H1 (cell line): ENCODE results near the gene FOXI1. TPM values are rescaled to one million over a fixed set of nuclear protein-coding genes. Genes with fewer than 3 reads are reported as not detected.

Source experiments
- CTCF ChIA-PET: fragments of 300-600 bp; sonication (Branson Sonifier 250); formaldehyde crosslinking; loops from one replicate; lab custom pipeline; 2021; ENCODE audit not compliant: partially characterized antibody; lab: Charles Lee
- POLR2A ChIA-PET: fragments of 300-600 bp; sonication (Branson Sonifier 250); formaldehyde crosslinking; loops from one replicate; lab custom pipeline; 2021; ENCODE audit warnings: inconsistent platforms; ENCODE audit not compliant: partially characterized antibody; lab: Charles Lee
- DNase-seq, 2 experiments: peaks; one replicate each; pipeline versions ENCODE4 v3.0.0 to v3.0.0-alpha.2; 2010 to 2022; ENCODE audit warnings: low spot score in 2 of 2, low read depth in 1 of 2, mixed read lengths in 1 of 2
- FAIRE-seq: peaks from 2 replicates; lab custom pipeline; 2011; peaks lifted over from hg19 to GRCh38; lab: Jason Lieb, UNC
- H2AFZ ChIP-seq: 2 replicates; pipeline ENCODE4 v1.8.1; 2012; ENCODE audit warnings: low read length, inconsistent platforms
- H2AK5ac ChIP-seq: 2 replicates; pipeline ENCODE4 v1.6.1; 2013; ENCODE audit warnings: low read depth, low read length
- H2BK120ac ChIP-seq: replicated peaks from 2 replicates; pipeline ENCODE3; 2013; ENCODE audit warnings: low read depth, low read length, inconsistent platforms
- H2BK12ac ChIP-seq: 2 replicates; pipeline ENCODE4 v1.6.1; 2013; ENCODE audit warnings: low read depth, low read length
- H2BK15ac ChIP-seq: 2 replicates; pipeline ENCODE4 v1.6.1; 2013; ENCODE audit warnings: low read length
- H2BK20ac ChIP-seq: 2 replicates; pipeline ENCODE4 v1.6.1; 2013; ENCODE audit warnings: low read length
- H2BK5ac ChIP-seq: 2 replicates; pipeline ENCODE4 v1.6.1; 2013; ENCODE audit warnings: low read depth, low read length
- H3K14ac ChIP-seq: 2 replicates; pipeline ENCODE4 v1.6.1; 2013; ENCODE audit warnings: inconsistent platforms; ENCODE audit not compliant: insufficient read length
- H3K18ac ChIP-seq: 2 replicates; pipeline ENCODE4 v1.6.1; 2013; ENCODE audit warnings: low read length; ENCODE audit errors: extremely low read depth
- H3K23ac ChIP-seq: 2 replicates; pipeline ENCODE4 v1.6.1; 2013; ENCODE audit warnings: inconsistent platforms; ENCODE audit not compliant: insufficient read length
- H3K23me2 ChIP-seq: 2 replicates; pipeline ENCODE4 v1.6.1; 2013; ENCODE audit warnings: low read depth, low read length
- H3K27ac ChIP-seq: 2 replicates; pipeline ENCODE4 v1.6.1; 2011; ENCODE audit warnings: low read depth, low read length, inconsistent platforms
- H3K27me3 ChIP-seq, 4 experiments: replicated peaks in 1 of 4; 1 replicate in 1 of 4; 2 replicates in 3 of 4; pipeline versions ENCODE4 v1.6.1 to v1.8.1; 2011 to 2013; ENCODE audit warnings: low read length in 3 of 4, mild to moderate bottlenecking in 3 of 4, inconsistent platforms in 2 of 4, mixed read lengths in 2 of 4, moderate library complexity in 1 of 4; ENCODE audit not compliant: control insufficient read depth in 3 of 4, insufficient read depth in 3 of 4; ENCODE audit errors: extremely low read depth in 1 of 4
- H3K36me3 ChIP-seq, 4 experiments: 2 replicates each; pipeline versions ENCODE4 v1.6.1 to v1.8.1; 2011 to 2013; ENCODE audit warnings: mild to moderate bottlenecking in 4 of 4, low read length in 3 of 4, moderate library complexity in 2 of 4, control low read depth in 1 of 4, inconsistent platforms in 1 of 4; ENCODE audit not compliant: insufficient read depth in 4 of 4, control insufficient read depth in 2 of 4
- H3K4ac ChIP-seq: replicated peaks from 2 replicates; pipeline ENCODE3; 2013; ENCODE audit warnings: low read length, low read depth, mixed read lengths, inconsistent platforms; ENCODE audit not compliant: insufficient read length
- H3K4me1 ChIP-seq, 4 experiments: replicated peaks in 1 of 4; 1 replicate in 1 of 4; 2 replicates in 3 of 4; pipeline versions ENCODE4 v1.6.1 to v1.8.1; 2011 to 2013; ENCODE audit warnings: low read length in 3 of 4, inconsistent platforms in 2 of 4, mixed read lengths in 1 of 4; ENCODE audit not compliant: insufficient read depth in 4 of 4, control insufficient read depth in 3 of 4
- H3K4me2 ChIP-seq, 2 experiments: 2 replicates each; pipeline versions ENCODE4 v1.6.1 to v1.8.1; 2011 to 2013; ENCODE audit warnings: low read depth in 2 of 2, low read length in 2 of 2, control low read depth in 1 of 2, inconsistent platforms in 1 of 2, mild to moderate bottlenecking in 1 of 2; ENCODE audit not compliant: insufficient read depth in 1 of 2
- H3K4me3 ChIP-seq, 4 experiments: fragments of 200-600, 300-600 bp in 1 of 4; sonication (generic), shearing (Covaris generic), sonication (Bioruptor Twin) in 1 of 4; 2 replicates each; pipeline versions ENCODE4 v1.5.1 to v1.8.1; 2011 to 2016; ENCODE audit warnings: low read length in 4 of 4, low read depth in 3 of 4, control low read depth in 2 of 4, inconsistent platforms in 2 of 4, mild to moderate bottlenecking in 2 of 4, mixed read lengths in 1 of 4, moderate library complexity in 1 of 4; ENCODE audit not compliant: insufficient read depth in 2 of 4; ENCODE audit errors: extremely low read depth in 1 of 4
- H3K56ac ChIP-seq: replicated peaks from 2 replicates; pipeline ENCODE3; 2013; ENCODE audit warnings: low read depth, mild to moderate bottlenecking, mixed read lengths, low read length, inconsistent platforms; ENCODE audit not compliant: insufficient read length
- H3K79me1 ChIP-seq: 2 replicates; pipeline ENCODE4 v1.6.1; 2013; ENCODE audit warnings: low read depth, low read length, control low read depth
- H3K79me2 ChIP-seq, 2 experiments: 2 replicates each; pipeline versions ENCODE4 v1.6.1 to v1.8.1; 2012 to 2013; ENCODE audit warnings: low read length in 2 of 2, mild to moderate bottlenecking in 2 of 2, inconsistent platforms in 1 of 2; ENCODE audit not compliant: insufficient read depth in 2 of 2, control insufficient read depth in 1 of 2
- H3K9ac ChIP-seq, 4 experiments: replicated peaks in 1 of 4; 1 replicate in 1 of 4; 2 replicates in 3 of 4; pipeline versions ENCODE4 v1.6.1 to v1.8.1; 2011 to 2013; ENCODE audit warnings: low read depth in 3 of 4, low read length in 3 of 4, control low read depth in 2 of 4, mild to moderate bottlenecking in 2 of 4, moderate library complexity in 2 of 4, inconsistent platforms in 1 of 4; ENCODE audit errors: extremely low read depth in 1 of 4
- H3K9me3 ChIP-seq, 2 experiments: 2 replicates each; pipeline versions ENCODE4 v1.6.1 to v1.8.1; 2012 to 2013; ENCODE audit warnings: mild to moderate bottlenecking in 2 of 2, moderate library complexity in 2 of 2, control low read depth in 1 of 2, inconsistent platforms in 1 of 2, low read depth in 1 of 2, low read length in 1 of 2, mixed read lengths in 1 of 2; ENCODE audit not compliant: insufficient read depth in 2 of 2
- H4K20me1 ChIP-seq, 2 experiments: replicated peaks in 1 of 2; 2 replicates each; pipeline versions ENCODE3 to v1.8.1; 2011 to 2013; ENCODE audit warnings: inconsistent platforms in 2 of 2, low read length in 2 of 2, mild to moderate bottlenecking in 1 of 2; ENCODE audit not compliant: insufficient read depth in 2 of 2, control insufficient read depth in 1 of 2
- H4K5ac ChIP-seq: 2 replicates; pipeline ENCODE4 v1.6.1; 2013; ENCODE audit warnings: low read length, low read depth, mixed read lengths, inconsistent platforms; ENCODE audit not compliant: insufficient read length
- H4K8ac ChIP-seq: 2 replicates; pipeline ENCODE4 v1.8.0; 2013; ENCODE audit warnings: mild to moderate bottlenecking, moderate library complexity, low read length, inconsistent platforms; ENCODE audit not compliant: insufficient read depth; ENCODE audit errors: extremely low read depth
- H4K91ac ChIP-seq: replicated peaks from 2 replicates; pipeline ENCODE3; 2013; ENCODE audit warnings: low read length, mixed read lengths, inconsistent platforms; ENCODE audit not compliant: insufficient read length
- ASH2L ChIP-seq: fragments of 200-600, 300-600 bp; sonication (generic); IDR thresholded peaks from one replicate; pipeline ENCODE4 v1.7.1; 2017; ENCODE audit warnings: low read length
- CBX5 ChIP-seq: fragments of 300-800, 300-1000 bp; sonication (generic); IDR thresholded peaks from 2 replicates; pipeline ENCODE4 v1.7.1; 2016; ENCODE audit warnings: antibody characterized with exemption, low read length, low read depth
- CTCF ChIP-seq, 3 experiments: IDR thresholded peaks; 1 replicate in 2 of 3; 2 replicates in 1 of 3; pipeline versions ENCODE4 v1.5.1 to v1.6.1; 2011; ENCODE audit warnings: low read length in 3 of 3, mild to moderate bottlenecking in 3 of 3, inconsistent platforms in 2 of 3, low read depth in 1 of 3, moderate library complexity in 1 of 3; ENCODE audit not compliant: insufficient read depth in 1 of 3; ENCODE audit errors: control extremely low read depth in 1 of 3
- HDAC2 ChIP-seq, 2 experiments: fragments of 300-600 bp in 1 of 2; sonication (generic) in 1 of 2; IDR thresholded peaks; 2 replicates each; pipeline ENCODE4 v1.6.1; 2011 to 2012; ENCODE audit warnings: low read depth in 2 of 2, low read length in 2 of 2, mild to moderate bottlenecking in 2 of 2, moderate library complexity in 2 of 2, borderline replicate concordance in 1 of 2, inconsistent platforms in 1 of 2
- SAP30 ChIP-seq: fragments of 300-600 bp; sonication (generic); IDR thresholded peaks from 2 replicates; pipeline ENCODE4 v1.7.1; 2012; ENCODE audit warnings: low read length, moderate library complexity, mild to moderate bottlenecking, inconsistent platforms; ENCODE audit not compliant: insufficient read depth, insufficient replicate concordance
- SP1 ChIP-seq: IDR thresholded peaks from 2 replicates; pipeline ENCODE4 v1.6.1; 2011; ENCODE audit warnings: low read depth, low read length
- SP4 ChIP-seq: IDR thresholded peaks from 2 replicates; pipeline ENCODE4 v1.6.1; 2012; ENCODE audit warnings: low read length, inconsistent platforms
- TBP ChIP-seq: IDR thresholded peaks from 2 replicates; pipeline ENCODE4 v1.6.1; 2011; ENCODE audit warnings: low read depth, low read length, improper control_type of control experiment
- TEAD4 ChIP-seq: IDR thresholded peaks from 2 replicates; pipeline ENCODE4 v1.6.1; 2012; ENCODE audit warnings: low read depth, low read length, inconsistent platforms, mixed read lengths
- USF2 ChIP-seq: IDR thresholded peaks from 2 replicates; pipeline ENCODE4 v1.6.1; 2011; ENCODE audit warnings: low read length, improper control_type of control experiment
- WGBS, 2 experiments: shearing (Covaris generic) in 1 of 2; methylation state at CpG; one replicate each; pipeline versions ENCODE4 v1.1.6 to v1.1.7; 2013 to 2015; ENCODE audit warnings: low lambda C conversion rate in 2 of 2, mixed read lengths in 2 of 2, inconsistent platforms in 1 of 2, low coverage in 1 of 2, missing lambda C conversion rate in 1 of 2; ENCODE audit not compliant: insufficient replicate concordance in 2 of 2, insufficient coverage in 1 of 2, insufficient read length in 1 of 2; ENCODE audit errors: extremely low coverage in 1 of 2, missing lambda C conversion rate in 1 of 2; 5-methylcytosine and 5-hydroxymethylcytosine counted together
- polyA plus RNA-seq, 7 experiments: library from polyadenylated mRNA; depleted of rRNA in 3 of 7; stranded (reverse) in 5 of 7; unstranded in 2 of 7; fragments of >200 nt in 5 of 7; fragments of 200-250 nt in 2 of 7; gene quantifications; 1 replicate in 5 of 7; 2 replicates in 1 of 7; 4 replicates in 1 of 7; pipeline versions ENCODE4 v1.2.1 to v1.2.3, GENCODE V29; 2011 to 2013; ENCODE audit warnings: missing spikeins in 2 of 7, mixed read lengths in 2 of 7
- total RNA-seq: library from RNA; stranded (reverse); fragmentation: NEBNext Ultra II Directional; extraction: Animal tissue kit (Norgen Biotek cat#: 25700); gene quantifications from 2 replicates; pipeline ENCODE4 v1.2.1, GENCODE V29; 2021

The FOXI1 gene
- total and polyA plus RNA-seq, 2 of the 8 experiments (the other 6 are each of a cell fraction or from before 2014, with no cell fraction given), result not detected

- no peaks in the 10 kb centered on the region for H3K79me2 ChIP-seq
- no peak overlapping the region for H3K18ac ChIP-seq
- H4K91ac ChIP-seq, result no peak overlapping the region
- no peaks in the 10 kb centered on the region for H3K36me3 ChIP-seq
- no peak overlapping the region for H2BK15ac ChIP-seq
- no peaks in the 10 kb centered on the region for H4K20me1 ChIP-seq
- H3K9ac ChIP-seq, result no peak overlapping the region
- H2BK120ac ChIP-seq, result no peak overlapping the region
- H3K4me2 ChIP-seq, result no peak overlapping the region
- no peak overlapping the region for H3K56ac ChIP-seq
- H2AFZ ChIP-seq, result no peak overlapping the region
- ChIA-PET CTCF (interaction anchor here (0.5 kb wide), 1 partner anchor 605 kb away, joined by 3 read pairs; no protein-coding TSS in a partner anchor), POLR2A (interaction anchor here (1.2 kb wide), 1 partner anchor 8 kb away, joined by 3 read pairs; no protein-coding TSS in a partner anchor)
- no peak overlapping the region for H2BK5ac ChIP-seq
- H3K27me3 ChIP-seq, result no peaks in the 10 kb centered on the region; a peak in 1 of 7 replicates
- no peak overlapping the region for H2BK12ac ChIP-seq
- no peak overlapping the region for H2BK20ac ChIP-seq
- no peaks in the 10 kb centered on the region for H3K79me1 ChIP-seq
- 91% methylated on average over 4 of the region's 4 CpGs; no CpG with 5 or more reads in 1 of the 2 experiments for WGBS, 2 experiments
- H4K8ac ChIP-seq, result no peak overlapping the region
- peaks cover 0 to 5% (median 3%) of the 10 kb centered on the region in 4 experiments; a peak in 4 of 7 replicates for H3K4me1 ChIP-seq
- FAIRE-seq (no peak), DNase-seq (no peak)
- H4K5ac ChIP-seq, result no peak overlapping the region
- no peak overlapping the region for H3K23ac ChIP-seq
- H2AK5ac ChIP-seq, result no peak overlapping the region
- no peak overlapping the region for H3K27ac ChIP-seq
- no peak overlapping the region for H3K4ac ChIP-seq
- no peaks in the 10 kb centered on the region for H3K23me2 ChIP-seq
- no peak overlapping the region for H3K4me3 ChIP-seq
- H3K9me3 ChIP-seq, result no peaks in the 10 kb centered on the region
- no peak overlapping the region for H3K14ac ChIP-seq
- TF ChIP-seq TBP, result no peak
- TF ChIP-seq SAP30, result no peak
- no peak for TF ChIP-seq ASH2L
- no peak for TF ChIP-seq CBX5
- TF ChIP-seq HDAC2 (IDR thresholded peaks at IDR 0.05; ENCODE audit: borderline replicate concordance in 1 of 2, low read depth in 2 of 2, low read length in 2 of 2), result no peak
- no peak for TF ChIP-seq SP4
- TF ChIP-seq TEAD4, result no peak
- no peak for TF ChIP-seq CTCF (IDR thresholded peaks at IDR 0.05; ENCODE audit: control extremely low read depth in 1 of 3, insufficient read depth in 1 of 3, low read depth in 1 of 3, low read length in 3 of 3)
- no peak for TF ChIP-seq SP1
- no peak for TF ChIP-seq USF2
Measured at GRCh38 chr5:170147753-170148264, 42.1 kb downstream of the FOXI1 start.
